Measurements from ENCODE around the gene DDX51.

GRCh38 chr12:132138941-132139871 is 4.9 kb downstream of the DDX51 start:
- TF ChIP-seq CTCF (IDR thresholded peaks at IDR 0.05) (no peak), POLR2A (IDR thresholded peaks at IDR 0.05) (no peak)
